Tibial nerve (tissue), 3 donors: ENCODE data around the gene RAB23.

Experiments used
- POLR2A ChIP-seq, 2 donors: fragments of 450-650 bp; IDR thresholded peaks; one replicate each; pipeline ENCODE4 v1.6.1; 2017; ENCODE audit warnings: antibody characterized with exemption in 2 of 2, mild to moderate bottlenecking in 2 of 2, moderate library complexity in 2 of 2
- TF ChIP-seq, protein P1 (sequence below), 5 experiments: fragments of 200-600 bp in 3 of 5; fragments of 450-650 bp in 2 of 5; sonication (generic) in 3 of 5; IDR thresholded peaks; one replicate each; pipeline ENCODE4 v1.5.1; 2016 to 2019; ENCODE audit warnings: antibody characterized with exemption in 5 of 5, mild to moderate bottlenecking in 3 of 5, moderate library complexity in 2 of 5

- TF ChIP-seq, protein P1, sequence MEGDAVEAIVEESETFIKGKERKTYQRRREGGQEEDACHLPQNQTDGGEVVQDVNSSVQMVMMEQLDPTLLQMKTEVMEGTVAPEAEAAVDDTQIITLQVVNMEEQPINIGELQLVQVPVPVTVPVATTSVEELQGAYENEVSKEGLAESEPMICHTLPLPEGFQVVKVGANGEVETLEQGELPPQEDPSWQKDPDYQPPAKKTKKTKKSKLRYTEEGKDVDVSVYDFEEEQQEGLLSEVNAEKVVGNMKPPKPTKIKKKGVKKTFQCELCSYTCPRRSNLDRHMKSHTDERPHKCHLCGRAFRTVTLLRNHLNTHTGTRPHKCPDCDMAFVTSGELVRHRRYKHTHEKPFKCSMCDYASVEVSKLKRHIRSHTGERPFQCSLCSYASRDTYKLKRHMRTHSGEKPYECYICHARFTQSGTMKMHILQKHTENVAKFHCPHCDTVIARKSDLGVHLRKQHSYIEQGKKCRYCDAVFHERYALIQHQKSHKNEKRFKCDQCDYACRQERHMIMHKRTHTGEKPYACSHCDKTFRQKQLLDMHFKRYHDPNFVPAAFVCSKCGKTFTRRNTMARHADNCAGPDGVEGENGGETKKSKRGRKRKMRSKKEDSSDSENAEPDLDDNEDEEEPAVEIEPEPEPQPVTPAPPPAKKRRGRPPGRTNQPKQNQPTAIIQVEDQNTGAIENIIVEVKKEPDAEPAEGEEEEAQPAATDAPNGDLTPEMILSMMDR (IDR thresholded peaks at IDR 0.05) = no peak
- no peak for TF ChIP-seq POLR2A (IDR thresholded peaks at IDR 0.05)
Observed at GRCh38 chr6:57242505-57242904, 20.4 kb upstream of the RAB23 start.
